ENCODE data around the gene BSND. TPM values are rescaled to one million over a fixed set of nuclear protein-coding genes. Genes with fewer than 3 reads are reported as not detected.

Gene BSND
- total RNA-seq, 1 experiment from 2014 or later: not detected

DNA sequence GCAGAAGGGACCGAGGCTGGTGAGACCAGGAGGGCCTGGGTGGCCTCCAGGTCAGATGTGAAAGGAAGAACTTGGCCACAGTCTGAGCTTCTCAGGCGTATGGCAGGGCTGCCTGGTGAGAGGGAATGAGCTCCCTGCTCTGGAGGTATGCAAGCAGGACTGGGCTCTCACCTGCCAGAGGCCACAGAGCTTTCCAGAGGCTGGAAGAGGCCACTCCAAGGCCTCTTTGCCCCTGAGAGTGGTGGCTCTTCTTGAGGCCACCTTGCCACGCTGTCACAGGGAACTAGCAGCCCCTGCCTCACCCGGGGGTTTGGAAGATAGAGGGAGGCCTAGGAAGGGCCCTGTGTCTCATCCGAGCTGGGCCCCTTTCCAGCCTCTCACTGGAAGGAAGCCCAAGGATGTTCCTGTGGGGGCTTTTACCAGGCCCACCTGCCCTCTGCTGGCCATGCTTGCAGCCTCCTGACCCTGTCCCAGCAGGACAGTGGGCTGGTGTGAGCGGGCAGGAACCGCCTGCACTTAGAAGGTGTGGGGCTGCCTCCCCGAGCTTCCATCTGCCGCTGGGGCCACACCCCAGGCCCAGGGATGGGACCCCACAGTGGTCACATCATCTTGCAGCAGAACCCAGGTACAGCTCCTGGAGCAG lies 50.7 kb downstream of the BSND start:
- Mint-ChIP-seq H3K4me3 (ENCODE audit: unreplicated experiment) (no peak overlapping the region), H3K4me1 (ENCODE audit: low read depth, unreplicated experiment) (no peaks in the 10 kb centered on the region), H3K27me3 (ENCODE audit: insufficient read depth, unreplicated experiment) (no peaks in the 10 kb centered on the region), H3K9me3 (ENCODE audit: unreplicated experiment) (no peaks in the 10 kb centered on the region), H3K36me3 (ENCODE audit: insufficient read depth, unreplicated experiment) (peaks cover 6% of the 10 kb centered on the region), H3K27ac (ENCODE audit: unreplicated experiment) (no peak overlapping the region)
- H3K27me3 ChIP-seq (replicated peaks; ENCODE audit: control insufficient read depth, insufficient read depth, low read length): no peaks in the 10 kb centered on the region
- DNase-seq: no peak
- H3K4me1 ChIP-seq: no peaks in the 10 kb centered on the region
- TF ChIP-seq, protein P1, sequence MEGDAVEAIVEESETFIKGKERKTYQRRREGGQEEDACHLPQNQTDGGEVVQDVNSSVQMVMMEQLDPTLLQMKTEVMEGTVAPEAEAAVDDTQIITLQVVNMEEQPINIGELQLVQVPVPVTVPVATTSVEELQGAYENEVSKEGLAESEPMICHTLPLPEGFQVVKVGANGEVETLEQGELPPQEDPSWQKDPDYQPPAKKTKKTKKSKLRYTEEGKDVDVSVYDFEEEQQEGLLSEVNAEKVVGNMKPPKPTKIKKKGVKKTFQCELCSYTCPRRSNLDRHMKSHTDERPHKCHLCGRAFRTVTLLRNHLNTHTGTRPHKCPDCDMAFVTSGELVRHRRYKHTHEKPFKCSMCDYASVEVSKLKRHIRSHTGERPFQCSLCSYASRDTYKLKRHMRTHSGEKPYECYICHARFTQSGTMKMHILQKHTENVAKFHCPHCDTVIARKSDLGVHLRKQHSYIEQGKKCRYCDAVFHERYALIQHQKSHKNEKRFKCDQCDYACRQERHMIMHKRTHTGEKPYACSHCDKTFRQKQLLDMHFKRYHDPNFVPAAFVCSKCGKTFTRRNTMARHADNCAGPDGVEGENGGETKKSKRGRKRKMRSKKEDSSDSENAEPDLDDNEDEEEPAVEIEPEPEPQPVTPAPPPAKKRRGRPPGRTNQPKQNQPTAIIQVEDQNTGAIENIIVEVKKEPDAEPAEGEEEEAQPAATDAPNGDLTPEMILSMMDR (IDR thresholded peaks at IDR 0.05; ENCODE audit: insufficient read depth in 1 of 2, low read depth in 1 of 2, low read length in 1 of 2, severe bottlenecking in 1 of 2, unreplicated experiment in 1 of 2): no peak
- intact Hi-C loops (cut with micrococcal nuclease; ENCODE audit: unreplicated experiment): no loop called here
- ChIA-PET POLR2A (no interaction called here), CTCF (interaction anchor here (1.0 kb wide), 1 partner anchor 22 kb away, joined by 3 read pairs; no protein-coding TSS in a partner anchor)
- H3K4me3 ChIP-seq (ENCODE audit: low read depth, low read length): no peak overlapping the region
- peaks cover 2% of the 10 kb centered on the region for H3K36me3 ChIP-seq (ENCODE audit: control insufficient read depth, insufficient read depth, low read length)
- BruUV-seq (replicated peaks): no TSS peak
- no peaks in the 10 kb centered on the region for H3K9me3 ChIP-seq

DNA sequence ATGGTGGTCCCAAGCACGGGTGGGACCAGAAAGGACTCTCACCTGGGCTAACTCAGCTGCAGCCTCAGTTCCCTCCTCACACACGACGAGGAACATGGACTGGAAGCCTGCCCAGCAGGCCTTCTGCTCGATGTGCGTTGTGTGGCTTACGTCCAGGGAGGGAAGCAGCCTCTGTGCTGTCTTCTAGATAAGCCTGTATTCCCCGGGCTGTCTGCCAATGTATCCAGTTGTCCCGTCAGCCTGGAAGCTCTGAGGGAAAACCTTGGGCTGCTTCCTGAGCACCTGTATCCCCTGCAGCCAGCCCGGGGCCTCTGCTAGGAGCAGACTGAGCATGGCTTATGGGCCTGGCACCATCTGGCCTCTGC lies 51.2 kb downstream of the BSND start:
- H3K4me1 Mint-ChIP-seq (ENCODE audit: low read depth, unreplicated experiment): no peaks in the 10 kb centered on the region
- Histone ChIP-seq H3K9me3 (no peaks in the 10 kb centered on the region), H3K27me3 (replicated peaks; ENCODE audit: control insufficient read depth, insufficient read depth, low read length) (no peaks in the 10 kb centered on the region), H3K4me3 (ENCODE audit: low read depth, low read length) (no peak overlapping the region), H3K36me3 (ENCODE audit: control insufficient read depth, insufficient read depth, low read length) (peaks cover 2% of the 10 kb centered on the region), H3K4me1 (no peaks in the 10 kb centered on the region)
- H3K27ac Mint-ChIP-seq (ENCODE audit: unreplicated experiment): no peak overlapping the region
- ChIA-PET CTCF (interaction anchor here (1.0 kb wide), 1 partner anchor 22 kb away, joined by 3 read pairs; no protein-coding TSS in a partner anchor), POLR2A (no interaction called here)
- intact Hi-C loops (cut with micrococcal nuclease; ENCODE audit: unreplicated experiment): no loop called here
- no peak overlapping the region for H3K4me3 Mint-ChIP-seq (ENCODE audit: unreplicated experiment)
- no TSS peak for BruUV-seq (replicated peaks)
- H3K9me3 Mint-ChIP-seq (ENCODE audit: unreplicated experiment): no peaks in the 10 kb centered on the region
- peaks cover 6% of the 10 kb centered on the region for H3K36me3 Mint-ChIP-seq (ENCODE audit: insufficient read depth, unreplicated experiment)
- TF ChIP-seq, protein P1 (IDR thresholded peaks at IDR 0.05; ENCODE audit: insufficient read depth in 1 of 2, low read depth in 1 of 2, low read length in 1 of 2, severe bottlenecking in 1 of 2, unreplicated experiment in 1 of 2): no peak
- no peak for DNase-seq
- no peaks in the 10 kb centered on the region for H3K27me3 Mint-ChIP-seq (ENCODE audit: insufficient read depth, unreplicated experiment)

DNA sequence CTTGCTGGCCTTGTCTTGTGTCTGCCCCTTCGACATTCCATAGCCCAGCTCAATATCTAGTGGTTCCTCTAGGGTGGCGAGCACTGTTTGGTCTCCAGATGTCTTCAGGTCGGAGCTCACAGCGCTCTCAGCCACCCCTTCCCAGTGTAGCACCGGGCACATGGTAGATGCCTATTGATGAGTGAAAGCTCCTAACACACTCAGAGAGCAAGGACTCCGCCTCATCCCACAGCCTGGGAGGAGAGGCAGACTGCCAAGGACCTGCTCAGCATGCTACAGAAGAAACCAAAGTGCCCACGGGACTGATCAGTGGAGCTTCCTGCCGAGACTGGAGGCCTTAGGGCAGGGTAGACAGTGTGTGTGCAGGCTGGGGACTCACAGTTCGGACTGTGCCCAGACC lies 51.5 kb downstream of the BSND start:
- BruUV-seq (replicated peaks): no TSS peak
- H3K4me1 ChIP-seq: no peaks in the 10 kb centered on the region
- Mint-ChIP-seq H3K27ac (ENCODE audit: unreplicated experiment) (no peak overlapping the region), H3K4me3 (ENCODE audit: unreplicated experiment) (no peak overlapping the region), H3K36me3 (ENCODE audit: insufficient read depth, unreplicated experiment) (peaks cover 6% of the 10 kb centered on the region), H3K4me1 (ENCODE audit: low read depth, unreplicated experiment) (no peaks in the 10 kb centered on the region), H3K9me3 (ENCODE audit: unreplicated experiment) (no peaks in the 10 kb centered on the region), H3K27me3 (ENCODE audit: insufficient read depth, unreplicated experiment) (no peaks in the 10 kb centered on the region)
- no peaks in the 10 kb centered on the region for H3K27me3 ChIP-seq (replicated peaks; ENCODE audit: control insufficient read depth, insufficient read depth, low read length)
- ChIA-PET CTCF (interaction anchor here (1.0 kb wide), 1 partner anchor 21 kb away, joined by 3 read pairs; no protein-coding TSS in a partner anchor), POLR2A (no interaction called here)
- no peak for DNase-seq
- TF ChIP-seq, protein P1 (IDR thresholded peaks at IDR 0.05; ENCODE audit: insufficient read depth in 1 of 2, low read depth in 1 of 2, low read length in 1 of 2, severe bottlenecking in 1 of 2, unreplicated experiment in 1 of 2): no peak
- H3K4me3 ChIP-seq (ENCODE audit: low read depth, low read length): no peak overlapping the region
- H3K36me3 ChIP-seq (ENCODE audit: control insufficient read depth, insufficient read depth, low read length): no peaks in the 10 kb centered on the region; the same call in 1 of the 2 replicates
- intact Hi-C loops (cut with micrococcal nuclease; ENCODE audit: unreplicated experiment): no loop called here
- no peaks in the 10 kb centered on the region for H3K9me3 ChIP-seq

Measured in Caco-2 (cell line).